ENCODE data around the gene LRRC51.

- no peak for TF ChIP-seq EZH2phosphoT487 (IDR thresholded peaks at IDR 0.05; ENCODE audit: low read length)
- no peak for TF ChIP-seq CTCF (IDR thresholded peaks at IDR 0.05; ENCODE audit: low read length)
- TF ChIP-seq EZH2 (optimal IDR thresholded peaks at IDR 0.05; ENCODE audit: low read depth, low read length): no peak
Observed at GRCh38 chr11:72111300-72112142, 30.9 kb downstream of the LRRC51 start.
